ENCODE measurements around the gene SMU1.

- TF ChIP-seq CTCF (IDR thresholded peaks at IDR 0.05): no peak
- TF ChIP-seq POLR2A (IDR thresholded peaks at IDR 0.05): no peak
Measured at GRCh38 chr9:33092634-33093033, 16.2 kb upstream of the SMU1 start.
